Medulla oblongata (tissue), 1 donor: ENCODE measurements around the gene ABCG8.

Experiments used
- DNase-seq: peaks from one replicate; pipeline ENCODE4 v3.0.0-alpha.2; 2015; ENCODE audit errors: extremely low spot score

Gene ABCG8

DNA sequence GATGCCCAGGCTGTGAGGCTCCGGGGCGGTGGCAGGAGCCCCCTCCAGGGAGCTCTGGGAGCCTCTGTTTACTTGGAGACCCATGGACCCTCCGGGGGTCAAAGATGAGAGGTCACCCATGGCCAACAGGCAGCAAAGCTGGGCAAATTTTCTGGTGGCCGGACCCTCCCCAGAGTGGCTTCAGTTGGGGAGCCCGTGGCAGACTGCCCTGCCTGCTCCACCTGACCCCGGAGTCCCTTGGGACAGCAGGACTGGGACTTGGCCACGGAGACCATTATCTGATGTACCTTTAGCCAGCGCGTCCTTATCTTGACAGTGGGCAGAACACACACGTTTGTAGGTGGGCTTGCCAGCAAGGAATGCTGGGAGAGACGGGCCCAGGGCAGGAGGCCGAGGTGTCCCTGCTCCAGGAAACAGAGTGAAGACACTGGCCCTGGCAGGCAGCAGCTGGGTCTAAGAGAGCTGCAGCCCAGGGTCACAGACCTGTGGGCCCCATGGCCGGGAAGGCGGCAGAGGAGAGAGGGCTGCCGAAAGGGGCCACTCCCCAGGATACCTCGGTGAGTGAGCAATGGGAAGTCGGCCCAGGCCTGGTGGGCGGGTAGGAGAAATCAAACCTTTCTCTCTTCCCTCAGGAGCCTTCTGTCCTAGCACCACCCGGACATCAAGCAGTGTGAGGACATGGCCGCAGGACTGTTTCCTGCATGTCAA, at the start of gene ABCG8, which contains the start of gene ABCG5:
TSS of gene ABCG8 (plus strand) at position 412 of the 708 bp plus-strand sequence. CDS start at position 495, 83 bp downstream.
TSS of gene ABCG5 (minus strand) at position 280 of the 708 bp plus-strand sequence. CDS start at position 120, 160 bp downstream.
- DNase-seq, result no peak

DNA sequence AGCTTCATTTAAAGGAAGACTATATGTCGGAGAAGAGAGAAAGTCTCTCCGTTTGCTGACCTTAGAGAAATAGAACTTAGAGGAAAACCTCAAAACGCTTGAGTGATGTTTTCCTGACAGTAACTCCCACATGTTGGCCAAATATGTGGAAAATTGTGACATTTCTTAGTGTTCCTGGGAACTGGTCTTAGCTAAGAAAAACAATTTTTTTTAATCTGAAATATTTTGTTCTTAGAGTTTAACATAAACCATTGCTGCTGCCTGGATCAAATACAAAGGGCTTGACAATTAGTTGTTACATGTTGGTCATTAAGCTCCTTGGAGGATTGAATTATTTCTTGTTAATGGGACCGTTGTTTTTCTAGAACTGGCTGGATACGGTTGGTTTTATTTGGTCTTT, 48.6 kb upstream of the ABCG8 start:
- no peak for DNase-seq

DNA sequence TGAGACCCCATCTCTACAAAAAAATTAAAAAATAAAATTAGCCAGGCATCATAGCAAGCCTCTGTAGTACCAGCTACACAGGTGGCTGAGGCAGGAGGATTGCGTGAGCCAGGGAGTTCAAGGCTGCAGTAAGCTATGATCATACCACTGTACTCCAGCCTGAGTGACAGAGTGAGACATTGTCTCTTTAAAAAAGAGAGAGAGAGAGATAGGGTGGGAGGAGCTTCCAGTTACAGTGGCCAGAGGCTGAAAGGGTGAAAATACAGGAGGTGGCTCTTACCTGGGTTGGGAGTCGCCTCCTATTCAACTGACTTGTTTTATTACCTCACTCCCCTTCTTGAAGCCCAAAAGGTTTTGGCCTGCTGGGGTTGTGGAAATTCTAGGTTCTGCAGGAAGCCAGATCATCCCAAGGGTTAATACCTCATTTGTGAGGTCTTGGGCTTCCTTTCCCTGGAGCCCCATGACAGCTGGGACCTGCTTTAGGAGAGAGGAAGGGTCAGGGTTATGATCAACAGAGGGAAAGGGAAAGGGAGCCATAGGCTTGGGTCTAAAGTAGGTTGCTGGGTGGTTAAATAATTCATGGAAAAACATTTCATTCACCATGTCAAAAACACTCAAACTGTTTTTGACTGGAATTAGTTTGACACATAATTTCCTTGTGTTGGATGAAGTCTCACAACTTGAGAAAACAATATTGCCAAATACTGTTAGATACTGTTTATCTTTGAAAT, 47.6 kb upstream of the ABCG8 start:
- DNase-seq, result no peak

DNA sequence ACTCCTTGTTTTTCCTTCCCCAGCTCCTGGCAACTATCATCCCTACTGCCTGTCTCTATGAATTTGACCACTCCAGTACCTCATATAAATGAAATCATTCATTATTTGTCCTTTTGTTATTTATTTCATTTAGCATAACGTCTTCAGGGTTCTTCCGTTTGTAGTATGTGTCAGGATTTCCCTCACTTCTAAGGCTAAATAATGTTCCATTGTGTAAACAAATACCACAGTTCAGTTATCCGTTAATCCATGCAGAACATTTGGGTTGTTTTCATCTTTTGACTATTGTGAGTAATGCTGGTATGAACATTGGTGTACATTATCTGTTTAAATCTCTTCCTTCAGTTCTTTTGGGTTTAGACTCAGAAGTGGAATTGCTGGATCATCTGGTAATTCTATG, 46.1 kb upstream of the ABCG8 start:
- no peak for DNase-seq

DNA sequence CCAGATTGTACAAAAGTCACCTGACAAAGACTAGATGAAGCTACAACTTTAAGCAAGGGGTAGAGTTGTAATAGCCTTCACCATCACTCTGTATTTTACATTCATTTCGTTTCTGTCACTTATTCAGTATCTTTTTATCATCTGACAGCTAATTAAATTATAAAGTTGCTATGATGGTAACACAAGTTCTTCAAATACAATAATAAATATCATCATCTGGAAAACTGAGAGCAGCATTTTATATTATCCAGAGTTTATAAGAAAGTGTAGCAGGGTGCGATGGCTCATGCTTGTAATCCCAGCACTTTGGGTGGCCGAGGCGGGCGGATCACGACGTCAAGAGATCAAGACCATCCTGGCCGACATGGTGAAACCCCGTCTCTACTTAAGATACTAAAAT, 43.8 kb upstream of the ABCG8 start:
- DNase-seq, result no peak

DNA sequence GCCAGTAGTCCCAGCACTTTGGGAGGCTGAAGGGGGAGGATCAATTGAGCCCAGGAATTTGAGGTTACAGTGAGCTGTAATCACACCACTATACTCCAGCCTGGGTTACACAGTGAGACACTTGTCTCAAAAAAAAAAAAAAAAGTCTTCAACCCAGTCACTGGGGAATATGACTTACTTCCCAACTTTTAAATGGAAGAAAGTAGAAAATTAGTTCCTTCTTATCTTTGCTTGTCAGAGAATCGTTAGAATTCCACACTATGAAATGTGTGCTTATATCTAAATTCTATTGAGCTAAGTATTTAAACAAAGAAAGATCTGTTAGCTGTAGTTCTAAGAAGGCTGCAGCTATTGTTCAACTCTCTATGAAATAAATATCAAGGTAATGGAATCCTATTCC, 42.6 kb upstream of the ABCG8 start:
- DNase-seq, result no peak

DNA sequence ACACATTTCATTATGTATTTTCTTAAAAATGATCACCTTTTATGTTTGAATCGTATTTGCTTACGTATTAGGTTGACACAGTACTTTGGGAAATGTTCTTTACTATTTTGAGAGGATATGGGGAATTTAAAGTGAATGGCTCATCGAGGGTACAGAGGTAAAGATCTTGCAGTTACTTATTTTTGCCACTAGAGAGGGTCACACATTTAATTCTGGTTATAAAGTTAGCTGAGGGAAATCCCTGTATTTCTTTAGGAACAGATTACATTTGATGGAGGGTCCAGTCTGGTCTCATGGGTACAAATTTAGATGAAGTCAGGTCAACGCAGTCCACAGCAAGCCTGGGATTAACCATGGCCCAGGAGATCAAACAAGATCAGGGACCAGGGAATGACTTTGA, 40.5 kb upstream of the ABCG8 start:
- DNase-seq, result no peak

DNA sequence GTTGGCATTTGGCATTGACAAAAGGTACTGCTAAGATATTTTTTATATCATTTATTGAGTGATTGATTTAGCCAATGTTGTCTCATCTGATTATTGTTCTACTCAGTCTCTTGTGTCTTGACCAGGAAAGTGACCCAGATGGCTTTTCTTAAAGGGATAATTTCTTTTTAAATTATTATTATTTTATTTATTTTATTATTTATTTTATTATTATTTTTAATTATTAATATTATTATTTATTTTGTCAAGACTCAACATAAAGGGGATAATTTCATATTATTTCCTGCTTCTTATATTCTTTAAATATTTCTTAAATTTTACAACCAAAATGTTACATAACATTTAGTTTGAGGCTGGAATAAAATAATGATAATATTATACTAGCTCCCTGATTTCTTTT, 37.9 kb upstream of the ABCG8 start:
- no peak for DNase-seq

DNA sequence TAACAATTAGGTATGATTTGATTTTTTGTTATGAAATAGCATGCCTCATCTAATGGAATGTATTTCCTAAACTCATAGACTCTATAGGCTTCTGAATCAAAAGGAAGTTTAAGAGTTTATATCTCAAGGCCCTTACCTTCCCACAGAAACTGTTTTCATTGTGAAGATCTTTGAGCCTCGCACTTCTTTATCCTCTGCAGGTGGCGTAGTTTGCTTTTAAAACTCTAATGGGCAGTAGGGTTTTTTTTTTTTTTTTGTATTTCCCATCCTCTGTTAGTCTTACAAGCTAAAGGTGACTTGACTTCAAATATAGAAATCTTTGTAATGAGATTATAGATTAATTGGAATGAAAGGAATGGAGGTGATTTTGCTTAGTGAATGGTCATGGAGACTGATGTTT, 36.6 kb upstream of the ABCG8 start:
- DNase-seq, result no peak

DNA sequence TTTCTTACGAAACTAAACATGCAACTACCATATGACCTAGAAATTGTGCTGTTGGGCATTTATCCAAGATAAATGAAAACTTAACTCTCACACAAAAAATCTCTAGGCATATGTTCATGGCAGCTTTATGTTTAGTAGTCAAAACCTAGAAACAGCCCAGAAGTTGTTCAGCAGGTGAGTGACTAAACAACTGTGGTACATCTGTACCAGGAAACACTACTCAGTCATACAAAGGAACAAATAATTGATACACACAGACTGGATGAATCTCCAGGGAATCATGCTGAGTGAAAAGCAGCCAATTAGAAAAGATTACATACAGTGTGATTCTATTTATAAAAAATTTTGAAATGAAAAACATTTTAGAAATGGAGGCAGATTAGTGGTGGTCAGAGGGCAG, 35.7 kb upstream of the ABCG8 start:
- DNase-seq, result no peak

DNA sequence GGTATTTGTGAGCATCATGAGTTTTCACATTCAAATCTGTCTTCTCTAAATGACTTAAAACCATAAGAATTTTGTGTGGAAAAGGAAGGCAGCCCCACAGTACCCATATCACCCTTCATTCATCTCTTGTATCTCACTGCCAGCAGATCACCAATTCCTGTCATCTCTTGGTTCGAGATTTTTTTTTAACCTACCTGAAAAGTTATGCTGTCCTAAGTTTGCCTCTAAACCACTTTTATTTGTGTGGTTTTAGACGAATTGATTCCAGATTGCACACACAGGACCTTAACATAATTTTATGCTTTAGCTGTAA, 32.1 kb upstream of the ABCG8 start:
- no peak for DNase-seq

DNA sequence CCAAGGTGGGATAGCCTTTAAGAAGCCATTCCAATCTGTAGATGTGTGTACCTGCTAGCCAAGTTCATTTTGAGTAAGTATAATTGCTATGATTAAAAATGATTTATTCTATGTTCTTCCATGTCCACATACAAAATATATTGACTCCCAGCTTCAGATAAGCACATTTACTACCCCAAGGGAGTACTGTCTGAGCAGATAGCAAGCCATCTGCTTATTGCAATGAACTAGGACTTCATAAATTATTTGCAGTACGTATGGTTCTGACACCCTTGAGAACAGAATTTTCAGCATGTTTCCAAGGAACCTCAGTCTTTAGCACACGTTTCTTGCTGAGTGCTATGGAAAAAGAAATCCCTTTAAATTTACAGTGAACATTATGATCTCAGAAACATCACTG, 28.3 kb upstream of the ABCG8 start:
- no peak for DNase-seq

DNA sequence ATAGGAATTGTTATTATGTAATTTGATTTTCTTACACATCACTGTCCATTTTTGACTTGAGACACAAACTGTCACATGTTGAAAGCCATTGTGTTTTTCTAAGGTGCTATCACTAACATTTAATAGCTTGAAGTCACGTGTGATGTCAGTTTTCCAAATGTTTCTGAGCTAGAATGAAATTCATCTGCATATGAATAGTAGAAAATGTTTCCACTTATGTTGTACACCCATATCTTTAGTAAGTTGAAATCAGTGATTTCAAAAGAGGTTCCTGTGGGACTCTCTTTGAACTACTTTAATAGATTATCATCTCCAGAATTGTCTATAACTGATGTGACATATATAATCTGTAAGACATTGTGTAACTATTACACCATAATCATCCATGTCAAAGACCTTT, 27.9 kb upstream of the ABCG8 start:
- no peak for DNase-seq

DNA sequence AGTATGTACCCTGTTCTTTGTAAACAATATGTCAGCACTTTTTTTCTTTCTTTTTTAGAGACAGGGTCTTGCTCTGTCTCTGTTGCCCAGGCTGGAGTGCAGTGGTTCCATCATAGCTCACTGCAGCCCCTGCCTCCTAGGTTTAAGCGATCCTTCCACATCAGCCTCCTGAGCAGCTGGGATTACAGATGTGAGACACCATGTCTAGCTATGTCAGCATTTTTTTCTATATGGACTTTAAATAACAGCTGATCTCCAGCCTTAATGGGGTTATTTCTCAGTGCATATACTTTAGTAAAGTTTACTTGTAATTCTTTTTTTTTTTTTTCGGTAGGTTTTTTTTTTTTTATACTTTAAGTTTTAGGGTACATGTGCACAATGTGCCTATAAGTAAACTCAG, 26.8 kb upstream of the ABCG8 start:
- DNase-seq, result no peak

DNA sequence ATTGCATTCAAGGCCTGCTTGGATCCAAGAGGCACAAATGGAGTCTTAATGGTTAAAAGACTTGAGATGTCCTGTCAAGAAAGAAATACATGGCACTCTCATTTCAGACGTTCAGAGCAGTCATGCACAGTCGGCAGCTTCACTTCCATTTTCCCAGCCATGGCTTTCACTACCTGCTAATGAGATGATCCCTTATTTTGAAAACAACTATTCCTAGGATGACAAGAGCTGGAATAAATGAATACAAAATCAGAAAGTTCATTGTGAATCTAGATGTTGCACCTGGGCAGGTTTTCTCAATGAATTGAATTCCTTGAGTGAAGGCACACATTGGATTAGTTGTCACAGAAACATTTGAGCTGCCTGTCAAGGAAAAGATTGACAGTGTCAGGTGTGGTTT, 25.8 kb upstream of the ABCG8 start:
- DNase-seq, result no peak

DNA sequence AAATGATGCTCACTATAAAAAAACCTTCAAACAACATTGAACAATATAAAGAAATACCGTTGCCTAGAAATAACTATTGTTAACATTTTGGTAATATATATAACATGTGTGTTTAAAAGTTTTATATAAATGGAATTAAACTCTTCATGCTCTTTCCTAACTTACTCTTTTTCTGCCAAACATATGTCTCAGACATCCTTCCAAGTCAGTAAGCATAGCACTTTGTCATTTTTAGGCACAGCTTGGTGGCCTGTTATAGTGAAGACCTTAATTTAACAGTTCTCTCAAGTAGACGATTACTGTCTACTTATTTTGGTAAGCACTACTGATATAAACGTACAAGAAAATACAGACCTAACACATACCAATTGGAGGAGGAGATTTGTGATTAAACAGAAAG, 24.1 kb upstream of the ABCG8 start:
- no peak for DNase-seq

DNA sequence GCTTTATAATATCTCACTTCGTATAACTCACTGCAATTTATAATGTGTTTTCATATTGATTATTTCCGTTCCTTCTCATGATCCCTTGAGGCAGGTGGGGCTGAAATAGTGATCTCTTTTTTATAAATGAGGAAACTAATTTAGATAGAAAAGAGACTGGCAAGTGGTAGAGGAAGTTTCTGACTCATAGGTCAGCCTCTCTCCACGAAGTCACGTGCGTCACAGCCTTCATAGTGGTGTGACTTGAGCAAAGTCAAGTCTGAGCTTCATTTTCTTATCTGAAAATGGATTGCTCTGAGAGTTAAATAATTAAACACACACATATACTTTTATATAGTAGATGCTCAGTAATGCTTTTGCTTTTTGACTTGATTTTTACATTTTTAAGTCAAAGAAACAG, 20.0 kb upstream of the ABCG8 start:
- DNase-seq, result no peak

DNA sequence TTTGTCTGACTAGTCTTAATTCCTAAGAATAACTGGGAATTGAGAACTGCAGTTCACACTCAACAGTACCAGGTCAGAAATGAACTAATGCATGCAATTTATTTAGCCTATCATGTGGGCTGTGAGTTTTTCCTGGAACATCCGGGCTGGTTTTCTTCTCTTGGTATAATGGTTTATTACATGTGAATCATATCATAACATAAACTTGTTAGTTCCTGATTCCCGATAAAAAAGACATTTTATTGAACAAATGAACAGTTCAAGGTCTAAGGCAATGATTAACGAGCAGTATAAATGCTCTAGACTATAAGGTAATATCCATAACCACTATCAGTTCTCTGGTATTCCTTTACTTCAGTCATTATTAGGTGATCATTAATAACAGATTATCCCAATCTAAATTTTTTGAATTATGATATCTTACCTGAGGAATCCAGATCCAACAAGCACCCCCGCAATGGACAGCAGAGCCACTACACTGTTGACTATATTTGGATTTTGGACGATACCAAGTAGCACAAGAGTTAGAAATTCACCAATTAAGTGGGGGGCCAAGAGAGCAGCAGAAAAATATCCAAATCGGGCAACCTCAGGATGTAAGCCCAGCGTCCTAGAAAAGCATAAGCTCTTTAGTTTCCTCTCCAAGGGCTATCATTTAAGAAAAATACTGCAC, 19.1 kb upstream of the ABCG8 start:
- no peak for DNase-seq

DNA sequence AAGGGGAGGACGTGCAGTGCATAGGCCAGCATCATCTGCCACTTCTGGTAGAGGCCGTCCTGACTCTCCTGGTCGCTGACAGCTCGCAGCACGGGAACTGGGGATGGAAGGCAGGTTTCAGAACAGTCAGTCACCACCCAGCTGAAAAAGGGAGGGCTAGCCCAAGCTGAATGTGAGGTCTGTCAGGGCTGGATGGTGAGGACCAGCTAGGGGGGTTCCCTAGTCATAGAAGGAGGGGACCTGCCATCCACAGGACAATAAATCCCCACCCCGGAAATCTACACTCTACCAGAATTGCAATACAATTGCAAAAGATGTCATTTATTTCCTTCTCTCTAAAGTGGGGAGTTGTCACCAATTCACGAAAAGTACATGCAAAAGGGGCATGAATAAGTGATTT, 15.9 kb upstream of the ABCG8 start:
- DNase-seq, result no peak

DNA sequence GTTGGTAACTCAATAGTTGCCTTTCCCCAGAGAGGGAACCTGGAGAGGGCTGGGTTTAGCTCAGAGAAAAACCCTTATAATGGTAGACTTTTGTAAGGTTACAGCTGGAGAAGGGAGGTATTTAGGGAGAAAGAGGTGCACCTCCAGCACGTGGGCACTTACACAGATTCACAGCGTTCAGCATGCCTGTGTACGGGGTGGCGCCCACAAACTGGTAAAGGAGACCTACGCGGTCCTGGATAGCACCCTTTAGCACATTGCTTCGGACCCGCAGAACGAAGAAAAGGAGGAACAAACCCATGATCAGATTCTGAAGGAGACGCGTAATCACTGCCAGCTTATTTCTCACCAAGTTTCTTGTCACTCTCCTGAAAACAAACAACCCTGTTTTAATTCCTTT, 15.0 kb upstream of the ABCG8 start:
- DNase-seq, result no peak

DNA sequence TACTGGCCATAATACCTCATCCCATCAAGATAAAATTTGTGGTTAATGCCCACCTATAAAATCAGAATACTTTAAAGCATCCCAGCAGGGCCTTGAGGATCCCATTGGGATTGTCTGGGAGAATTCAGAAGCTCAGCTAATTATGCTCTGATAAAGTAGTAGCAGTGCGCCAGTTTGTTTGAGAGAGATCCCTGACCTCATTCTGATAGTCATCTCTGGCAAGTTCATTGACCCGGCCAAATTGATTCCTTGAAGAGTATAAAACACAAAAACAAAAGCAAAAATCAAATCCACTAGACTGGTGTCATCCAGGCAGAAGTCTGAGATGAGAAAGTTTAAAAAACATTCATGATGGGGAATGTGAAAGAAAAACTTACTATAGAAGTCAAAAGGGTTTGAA, 14.3 kb upstream of the ABCG8 start:
- no peak for DNase-seq

DNA sequence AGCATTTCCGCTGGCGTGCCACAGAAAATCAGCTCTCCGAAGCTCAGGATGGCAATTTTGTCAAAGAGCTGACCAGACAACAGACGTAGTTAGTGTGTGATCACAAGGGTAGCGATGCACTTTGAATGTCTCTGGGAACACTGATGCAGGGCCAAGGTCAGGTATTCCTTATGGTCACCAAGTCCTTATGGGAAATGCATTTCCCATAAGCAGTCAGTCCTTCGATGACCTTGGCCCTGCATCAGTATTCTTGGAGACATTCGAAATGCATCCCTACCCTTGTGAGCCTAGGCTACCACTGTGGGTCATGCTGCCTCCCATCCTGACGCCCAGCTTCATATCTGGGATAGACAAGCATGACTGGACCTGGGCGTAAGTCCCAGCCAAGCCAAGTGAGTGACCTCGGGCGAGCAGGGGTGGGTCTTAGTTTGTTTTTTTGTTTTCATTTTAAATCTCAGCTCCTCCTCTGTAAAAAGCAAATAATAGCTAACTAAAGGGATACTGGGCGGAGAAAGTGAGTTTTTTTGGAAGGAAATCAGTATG, 13.7 kb upstream of the ABCG8 start:
- no peak for DNase-seq

DNA sequence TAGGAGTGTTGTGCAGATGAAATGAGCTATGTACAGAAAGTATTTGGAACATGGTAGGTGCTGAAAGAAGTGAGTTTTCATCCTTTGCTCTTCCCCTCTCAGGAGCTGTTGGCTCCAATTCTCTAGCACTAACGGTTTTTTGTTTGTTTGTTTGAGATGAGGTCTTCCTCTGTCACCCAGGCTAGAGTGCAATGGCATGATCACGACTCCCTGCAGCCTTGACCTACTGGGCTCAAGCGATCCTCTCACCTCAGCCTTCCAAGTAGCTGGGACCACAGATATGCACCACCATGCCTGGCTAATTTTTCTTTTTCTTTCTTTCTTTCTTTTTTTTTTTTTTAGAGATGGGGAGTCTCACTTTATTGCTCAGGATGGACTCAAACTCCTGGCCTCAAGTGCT, 12.9 kb upstream of the ABCG8 start:
- no peak for DNase-seq
